ENCODE measurements around the gene MYO7B. TPM values are rescaled to one million over a fixed set of nuclear protein-coding genes. Genes with fewer than 3 reads are reported as not detected.
A peak's percentile ranks its signal among the peaks of the same experiment; 100 is the strongest.

MYO7B gene
- total RNA-seq, 1 experiment from 2014 or later: 1.2 TPM

DNA sequence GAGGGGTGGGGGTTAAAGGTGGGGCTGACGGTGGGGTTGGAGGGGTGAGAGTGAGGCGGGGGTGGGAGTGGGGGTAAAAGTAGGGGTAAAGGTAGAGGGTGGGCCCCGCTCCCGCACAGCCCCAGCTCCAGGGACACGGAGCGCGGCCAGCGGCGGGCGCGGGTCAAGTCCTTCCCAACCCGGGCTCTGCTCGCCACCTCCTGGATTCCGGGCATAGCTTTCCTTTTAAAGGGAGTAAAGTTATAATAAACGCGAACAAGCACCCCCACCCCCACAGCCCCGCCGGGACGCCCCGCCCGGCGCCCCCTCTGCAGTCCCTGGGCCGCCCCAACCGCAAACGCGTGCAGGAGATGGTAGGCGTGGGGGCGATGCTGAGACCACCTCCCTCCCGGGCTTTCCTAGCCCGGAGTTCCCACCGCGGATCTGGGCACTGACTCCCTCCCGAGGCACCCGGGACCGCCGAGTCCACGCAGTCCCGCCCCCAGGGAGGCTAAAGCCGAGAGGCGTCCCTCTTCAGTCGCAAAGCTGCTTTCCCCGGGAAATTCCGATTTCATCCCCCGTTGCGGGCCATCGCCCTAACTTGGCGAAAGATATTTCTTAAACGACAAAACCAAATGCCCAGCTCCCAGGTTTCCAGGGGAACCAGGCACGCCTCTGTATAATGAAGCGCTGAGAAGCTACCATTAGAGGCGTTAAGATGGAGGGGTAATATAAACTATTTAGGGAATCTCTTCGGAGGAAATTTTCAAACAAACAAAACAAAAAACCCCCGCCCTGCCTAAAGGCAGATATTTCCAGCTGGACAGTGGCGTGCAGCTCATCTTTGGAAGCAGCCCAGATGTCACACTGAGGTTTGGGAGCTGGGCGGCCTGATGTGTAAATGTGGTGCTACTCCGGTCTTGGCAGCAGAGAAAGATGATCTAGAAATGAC, 140.1 kb downstream of the MYO7B start, which contains the start of gene LIMS2:
Gene LIMS2 (minus strand): TSS at position 200 of the 931 bp plus-strand sequence. CDS start 506 bp downstream, outside the sequence.
- peak within 1 kb of the TSS; percentile 85 for H3K4me3 ChIP-seq
- no peaks in the 10 kb centered on the region for H3K9me3 ChIP-seq (replicated peaks)
- H3K4me1 ChIP-seq (replicated peaks): peaks cover 31% of the 10 kb centered on the region
- no peaks in the 10 kb centered on the region; the same call in none of the 2 replicates for H3K36me3 ChIP-seq
- H3K27me3 ChIP-seq (replicated peaks): no peaks in the 10 kb centered on the region
- peak; percentile 49 to 71 for DNase-seq (ENCODE audit: low read depth in 1 of 2, low spot score in 2 of 2)
- no peak within 1 kb of the TSS for H3K27ac ChIP-seq

DNA sequence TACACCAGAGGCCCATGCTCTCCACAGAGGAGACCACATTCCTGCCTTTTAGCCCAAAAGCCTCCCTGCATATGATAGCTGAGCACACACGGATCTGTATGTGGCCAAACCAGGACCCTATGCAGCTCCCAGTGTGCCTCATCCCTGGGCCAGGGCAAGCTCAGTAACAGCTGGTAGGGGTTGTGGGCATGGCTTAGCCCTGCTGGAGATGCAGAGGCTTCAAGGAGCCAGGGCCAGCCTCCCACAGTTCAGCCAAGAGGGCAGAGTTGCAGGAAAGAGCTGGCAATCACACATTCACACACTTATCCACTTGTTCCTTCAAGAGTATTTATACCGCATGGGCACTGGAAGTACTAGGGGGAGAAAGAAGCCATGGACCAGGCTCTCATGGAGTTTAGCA, 141.4 kb downstream of the MYO7B start:
- Histone ChIP-seq H3K9me3 (replicated peaks) (no peaks in the 10 kb centered on the region), H3K27me3 (replicated peaks) (no peaks in the 10 kb centered on the region), H3K4me3 (no peak overlapping the region), H3K36me3 (no peaks in the 10 kb centered on the region; the same call in none of the 2 replicates), H3K27ac (no peak overlapping the region), H3K4me1 (replicated peaks) (peaks cover 31% of the 10 kb centered on the region)
- no peak for DNase-seq (ENCODE audit: low read depth in 1 of 2, low spot score in 2 of 2)

DNA sequence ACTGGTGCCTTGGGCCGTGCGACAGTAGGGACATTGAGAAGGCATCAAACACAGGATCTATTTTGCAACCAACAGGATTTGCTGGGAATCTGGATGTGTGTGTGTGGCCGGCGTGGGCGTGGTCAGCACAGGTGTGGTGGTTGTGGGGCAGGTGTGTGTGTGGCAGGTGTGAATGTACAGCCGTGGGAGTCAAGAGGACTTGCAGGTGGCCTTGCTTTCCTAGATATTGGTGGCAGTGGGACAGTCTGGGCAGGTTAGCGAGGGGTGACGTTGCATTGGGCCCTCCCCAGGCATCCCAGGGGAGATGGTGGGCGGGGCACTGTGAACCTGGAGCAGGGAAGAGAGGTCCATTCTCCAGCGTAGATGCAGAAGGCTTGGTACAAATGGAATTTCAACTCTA, 143.0 kb downstream of the MYO7B start:
- H3K9me3 ChIP-seq (replicated peaks): no peaks in the 10 kb centered on the region
- no peaks in the 10 kb centered on the region for H3K27me3 ChIP-seq (replicated peaks)
- H3K27ac ChIP-seq: no peak overlapping the region
- peaks cover 17% of the 10 kb centered on the region for H3K4me1 ChIP-seq (replicated peaks)
- no peaks in the 10 kb centered on the region; the same call in 1 of the 2 replicates for H3K36me3 ChIP-seq
- no peak for DNase-seq (ENCODE audit: low read depth in 1 of 2, low spot score in 2 of 2)
- H3K4me3 ChIP-seq: no peak overlapping the region

- no peaks in the 10 kb centered on the region for H3K27me3 ChIP-seq (replicated peaks)
- peaks cover 12% of the 10 kb centered on the region for H3K4me1 ChIP-seq (replicated peaks)
- no peaks in the 10 kb centered on the region; the same call in 1 of the 2 replicates for H3K36me3 ChIP-seq
- no peak overlapping the region for H3K27ac ChIP-seq
- H3K4me3 ChIP-seq: no peak overlapping the region
- no peak for DNase-seq (ENCODE audit: low read depth in 1 of 2, low spot score in 2 of 2)
- no peaks in the 10 kb centered on the region for H3K9me3 ChIP-seq (replicated peaks)
Observed at GRCh38 chr2:127678991-127679390, 143.5 kb downstream of the MYO7B start.

DNA sequence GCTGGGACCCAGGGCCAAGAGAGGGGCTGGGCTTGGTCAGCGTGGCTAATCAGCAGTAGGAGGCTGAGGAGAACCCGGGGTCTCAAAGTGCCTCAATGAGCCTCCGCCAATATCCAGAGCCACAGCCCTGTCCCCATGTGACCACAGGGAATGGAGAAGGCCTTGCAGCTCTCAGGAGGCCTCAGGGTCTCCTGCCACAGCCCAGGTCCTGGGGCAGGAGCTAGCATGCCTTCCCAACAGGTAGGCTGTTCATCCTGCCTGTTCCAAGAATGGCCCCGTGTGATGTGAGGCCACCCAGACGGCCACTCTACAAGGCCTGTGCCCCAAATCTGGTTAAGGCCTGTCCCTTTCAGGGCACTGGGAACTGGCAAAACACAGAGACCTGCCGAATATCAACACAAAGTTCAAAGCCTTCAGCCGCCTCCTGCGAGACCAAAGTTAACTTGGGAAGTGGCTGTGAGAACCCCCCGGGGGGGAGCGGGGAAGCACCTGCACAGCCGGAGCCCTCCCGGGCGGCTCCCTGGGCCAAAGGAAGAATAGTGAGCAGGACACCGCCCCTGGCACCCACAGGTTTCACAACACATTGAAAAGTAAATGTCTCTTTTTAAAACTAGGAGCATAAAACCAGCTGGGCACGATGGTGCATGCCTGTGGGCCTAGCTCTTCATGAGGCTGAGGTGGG, 144.3 kb downstream of the MYO7B start:
- no peak overlapping the region for H3K4me3 ChIP-seq
- peaks cover 4% of the 10 kb centered on the region; the same call in 1 of the 2 replicates for H3K4me1 ChIP-seq (replicated peaks)
- no peak overlapping the region for H3K27ac ChIP-seq
- no peaks in the 10 kb centered on the region; the same call in 1 of the 2 replicates for H3K36me3 ChIP-seq
- H3K9me3 ChIP-seq (replicated peaks): no peaks in the 10 kb centered on the region
- no peaks in the 10 kb centered on the region for H3K27me3 ChIP-seq (replicated peaks)
- no peak for DNase-seq (ENCODE audit: low read depth in 1 of 2, low spot score in 2 of 2)

- Histone ChIP-seq H3K9me3 (replicated peaks) (no peaks in the 10 kb centered on the region), H3K4me3 (no peak overlapping the region), H3K4me1 (replicated peaks) (0 out of 2 replicates have a peak, but pooled peaks cover 3% of the 10 kb centered on the region), H3K27me3 (replicated peaks) (no peaks in the 10 kb centered on the region), H3K36me3 (no peaks in the 10 kb centered on the region), H3K27ac (no peak overlapping the region)
- DNase-seq (ENCODE audit: low read depth in 1 of 2, low spot score in 2 of 2): no peak
Observed at GRCh38 chr2:127680706-127681287, 145.3 kb downstream of the MYO7B start.

DNA sequence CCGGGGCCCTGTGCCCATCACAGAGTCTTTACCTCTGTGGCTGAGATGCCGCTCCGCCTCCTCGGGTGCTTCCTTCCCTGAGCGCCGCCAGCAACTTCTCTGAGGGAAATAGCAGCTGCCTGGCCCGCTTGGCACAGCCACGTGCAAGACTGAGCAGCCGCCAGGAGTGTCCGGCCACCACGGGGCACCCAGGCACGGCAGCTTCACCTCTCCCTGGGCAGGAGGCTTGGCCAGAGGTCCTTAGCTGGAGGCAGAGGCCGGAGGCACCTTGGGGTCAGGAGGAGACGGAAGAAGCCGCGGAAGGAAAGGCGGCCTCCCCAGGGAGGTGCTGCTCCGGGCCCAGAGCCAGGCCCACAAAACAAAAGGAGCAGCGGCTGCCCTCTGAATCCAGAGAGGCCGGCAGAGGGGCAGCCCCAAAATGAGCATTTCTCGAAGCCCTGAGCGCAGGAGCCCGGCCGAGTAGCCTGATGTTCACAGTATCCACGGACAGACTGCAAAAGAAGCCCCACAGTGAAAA, 145.9 kb downstream of the MYO7B start:
- DNase-seq (ENCODE audit: low read depth in 1 of 2, low spot score in 2 of 2): no peak
- Histone ChIP-seq H3K4me1 (replicated peaks) (no peaks in the 10 kb centered on the region), H3K36me3 (no peaks in the 10 kb centered on the region), H3K9me3 (replicated peaks) (no peaks in the 10 kb centered on the region), H3K4me3 (no peak overlapping the region), H3K27ac (no peak overlapping the region), H3K27me3 (replicated peaks) (no peaks in the 10 kb centered on the region)

GRCh38 chr2:127681976-127682857, 146.7 kb downstream of the MYO7B start:
- Histone ChIP-seq H3K36me3 (no peaks in the 10 kb centered on the region), H3K9me3 (replicated peaks) (no peaks in the 10 kb centered on the region), H3K27ac (no peak overlapping the region), H3K4me1 (replicated peaks) (no peaks in the 10 kb centered on the region), H3K27me3 (replicated peaks) (no peaks in the 10 kb centered on the region), H3K4me3 (no peak overlapping the region)
- DNase-seq (ENCODE audit: low read depth in 1 of 2, low spot score in 2 of 2): no peak

- H3K9me3 ChIP-seq (replicated peaks): no peaks in the 10 kb centered on the region
- no peak overlapping the region for H3K27ac ChIP-seq
- no peak for DNase-seq (ENCODE audit: low read depth in 1 of 2, low spot score in 2 of 2)
- H3K27me3 ChIP-seq (replicated peaks): no peaks in the 10 kb centered on the region
- H3K4me1 ChIP-seq (replicated peaks): no peaks in the 10 kb centered on the region
- H3K36me3 ChIP-seq: no peaks in the 10 kb centered on the region
- H3K4me3 ChIP-seq: no peak overlapping the region
Observed at GRCh38 chr2:127683056-127683455, 147.6 kb downstream of the MYO7B start.

GRCh38 chr2:127683757-127684156, 148.3 kb downstream of the MYO7B start:
- peaks cover 3% of the 10 kb centered on the region for H3K9me3 ChIP-seq (replicated peaks)
- DNase-seq (ENCODE audit: low read depth in 1 of 2, low spot score in 2 of 2): no peak
- H3K27me3 ChIP-seq (replicated peaks): no peaks in the 10 kb centered on the region
- H3K27ac ChIP-seq: no peak overlapping the region
- no peaks in the 10 kb centered on the region for H3K4me1 ChIP-seq (replicated peaks)
- H3K4me3 ChIP-seq: no peak overlapping the region
- no peaks in the 10 kb centered on the region for H3K36me3 ChIP-seq

DNA sequence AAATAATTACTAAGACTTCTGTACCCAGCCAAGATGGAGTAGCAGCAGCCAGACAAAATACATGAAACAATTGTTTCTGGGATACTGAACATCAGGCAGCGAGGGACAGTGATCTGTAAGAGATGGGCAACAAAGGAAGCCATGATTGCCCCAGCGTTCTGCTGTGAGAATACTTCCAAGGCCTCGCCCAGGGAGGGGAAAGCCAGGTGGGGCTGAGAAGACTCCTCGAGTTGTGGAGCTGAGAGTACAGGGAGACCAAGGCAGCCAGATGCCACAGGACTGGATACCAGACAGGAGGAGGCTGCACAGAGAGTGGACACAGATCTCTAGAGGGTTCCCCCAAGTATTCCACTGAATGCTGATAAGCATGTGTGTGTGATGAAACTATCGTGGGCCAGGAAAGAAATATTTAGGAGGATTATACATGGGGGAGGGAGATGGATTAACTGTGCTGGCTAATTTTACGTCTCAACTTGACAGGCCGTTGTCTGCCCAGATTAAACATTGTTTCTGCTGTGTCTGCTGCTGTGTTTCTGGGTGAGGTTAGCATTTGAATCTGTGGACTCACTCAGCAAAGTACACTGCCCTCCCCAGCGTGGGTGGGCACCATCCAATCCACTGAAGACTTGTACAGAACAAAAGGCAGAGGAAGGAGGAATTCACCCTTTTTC, 150.1 kb downstream of the MYO7B start:
- DNase-seq (ENCODE audit: low read depth in 1 of 2, low spot score in 2 of 2): no peak
- Histone ChIP-seq H3K27me3 (replicated peaks) (no peaks in the 10 kb centered on the region), H3K27ac (no peak overlapping the region)

More for the DNA sequence above, 150.1 kb downstream of the MYO7B start:
- Histone ChIP-seq H3K4me1 (replicated peaks) (no peaks in the 10 kb centered on the region), H3K36me3 (no peaks in the 10 kb centered on the region), H3K9me3 (replicated peaks) (peaks cover 4% of the 10 kb centered on the region), H3K4me3 (no peak overlapping the region)
